GM13977 (cell line): ENCODE measurements around the gene CCDC107.

Experiments
- DNase-seq: peaks from one replicate; pipeline ENCODE4 v3.0.0; 2012; ENCODE audit warnings: low spot score
- in situ Hi-C: fragments of 300-500 bp; cut with MboI; formaldehyde crosslinking; loops from one replicate; pipeline ENCODE4 v1.12.0; 2022; ENCODE audit warnings: low sequenced_read_pairs, low pct_unique_long_range_greater_than_20kb, mixed read lengths, inconsistent platforms; ENCODE audit not compliant: unreplicated experiment
- TF ChIP-seq, protein P1 (sequence below): IDR thresholded peaks from 2 replicates; pipeline ENCODE4 v1.5.1; 2012; ENCODE audit warnings: mild to moderate bottlenecking, control low read depth; ENCODE audit not compliant: insufficient read depth; ENCODE audit errors: extremely low read depth, missing control alignments

Gene CCDC107

DNA sequence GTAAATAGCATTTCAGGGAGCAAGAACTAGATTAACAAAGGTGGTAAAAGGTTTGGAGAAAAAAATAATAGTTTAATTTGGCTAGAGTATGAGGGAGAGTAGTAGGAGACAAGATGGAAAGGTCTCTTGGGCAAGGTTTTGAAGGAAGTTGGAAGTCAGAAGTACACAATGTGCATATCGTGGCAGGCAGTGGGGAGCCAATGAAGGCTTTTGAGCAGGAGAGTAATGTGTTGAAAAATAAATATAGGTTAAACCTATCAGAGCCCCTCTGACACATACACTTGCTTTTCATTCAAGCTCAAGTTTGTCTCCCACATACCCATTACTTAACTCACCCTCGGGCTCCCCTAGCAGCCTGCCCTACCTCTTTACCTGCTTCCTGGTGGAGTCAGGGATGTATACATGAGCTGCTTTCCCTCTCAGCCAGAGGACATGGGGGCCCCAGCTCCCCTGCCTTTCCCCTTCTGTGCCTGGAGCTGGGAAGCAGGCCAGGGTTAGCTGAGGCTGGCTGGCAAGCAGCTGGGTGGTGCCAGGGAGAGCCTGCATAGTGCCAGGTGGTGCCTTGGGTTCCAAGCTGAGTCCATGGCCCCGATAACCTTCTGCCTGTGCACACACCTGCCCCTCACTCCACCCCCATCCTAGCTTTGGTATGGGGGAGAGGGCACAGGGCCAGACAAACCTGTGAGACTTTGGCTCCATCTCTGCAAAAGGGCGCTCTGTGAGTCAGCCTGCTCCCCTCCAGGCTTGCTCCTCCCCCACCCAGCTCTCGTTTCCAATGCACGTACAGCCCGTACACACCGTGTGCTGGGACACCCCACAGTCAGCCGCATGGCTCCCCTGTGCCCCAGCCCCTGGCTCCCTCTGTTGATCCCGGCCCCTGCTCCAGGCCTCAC, 15.3 kb downstream of the CCDC107 start, which contains the start of gene CA9:
Gene CA9 (plus strand): TSS at position 797 of the 893 bp plus-strand sequence. CDS start 32 bp downstream, at position 829.
- in situ Hi-C loops = no loop called here
- no peak for DNase-seq

DNA sequence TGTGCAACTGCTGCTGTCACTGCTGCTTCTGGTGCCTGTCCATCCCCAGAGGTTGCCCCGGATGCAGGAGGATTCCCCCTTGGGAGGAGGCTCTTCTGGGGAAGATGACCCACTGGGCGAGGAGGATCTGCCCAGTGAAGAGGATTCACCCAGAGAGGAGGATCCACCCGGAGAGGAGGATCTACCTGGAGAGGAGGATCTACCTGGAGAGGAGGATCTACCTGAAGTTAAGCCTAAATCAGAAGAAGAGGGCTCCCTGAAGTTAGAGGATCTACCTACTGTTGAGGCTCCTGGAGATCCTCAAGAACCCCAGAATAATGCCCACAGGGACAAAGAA, 15.9 kb downstream of the CCDC107 start:
- no peak for DNase-seq
- TF ChIP-seq, protein P1, sequence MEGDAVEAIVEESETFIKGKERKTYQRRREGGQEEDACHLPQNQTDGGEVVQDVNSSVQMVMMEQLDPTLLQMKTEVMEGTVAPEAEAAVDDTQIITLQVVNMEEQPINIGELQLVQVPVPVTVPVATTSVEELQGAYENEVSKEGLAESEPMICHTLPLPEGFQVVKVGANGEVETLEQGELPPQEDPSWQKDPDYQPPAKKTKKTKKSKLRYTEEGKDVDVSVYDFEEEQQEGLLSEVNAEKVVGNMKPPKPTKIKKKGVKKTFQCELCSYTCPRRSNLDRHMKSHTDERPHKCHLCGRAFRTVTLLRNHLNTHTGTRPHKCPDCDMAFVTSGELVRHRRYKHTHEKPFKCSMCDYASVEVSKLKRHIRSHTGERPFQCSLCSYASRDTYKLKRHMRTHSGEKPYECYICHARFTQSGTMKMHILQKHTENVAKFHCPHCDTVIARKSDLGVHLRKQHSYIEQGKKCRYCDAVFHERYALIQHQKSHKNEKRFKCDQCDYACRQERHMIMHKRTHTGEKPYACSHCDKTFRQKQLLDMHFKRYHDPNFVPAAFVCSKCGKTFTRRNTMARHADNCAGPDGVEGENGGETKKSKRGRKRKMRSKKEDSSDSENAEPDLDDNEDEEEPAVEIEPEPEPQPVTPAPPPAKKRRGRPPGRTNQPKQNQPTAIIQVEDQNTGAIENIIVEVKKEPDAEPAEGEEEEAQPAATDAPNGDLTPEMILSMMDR = no peak
- in situ Hi-C loops = no loop called here

More for the DNA sequence above, 15.3 kb downstream of the CCDC107 start, which contains the start of gene CA9:
- TF ChIP-seq, protein P1 = no peak

DNA sequence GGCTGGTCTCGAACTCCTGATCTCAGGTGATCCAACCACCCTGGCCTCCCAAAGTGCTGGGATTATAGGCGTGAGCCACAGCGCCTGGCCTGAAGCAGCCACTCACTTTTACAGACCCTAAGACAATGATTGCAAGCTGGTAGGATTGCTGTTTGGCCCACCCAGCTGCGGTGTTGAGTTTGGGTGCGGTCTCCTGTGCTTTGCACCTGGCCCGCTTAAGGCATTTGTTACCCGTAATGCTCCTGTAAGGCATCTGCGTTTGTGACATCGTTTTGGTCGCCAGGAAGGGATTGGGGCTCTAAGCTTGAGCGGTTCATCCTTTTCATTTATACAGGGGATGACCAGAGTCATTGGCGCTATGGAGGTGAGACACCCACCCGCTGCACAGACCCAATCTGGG, 17.1 kb downstream of the CCDC107 start:
- in situ Hi-C loops = no loop called here
- no peak for DNase-seq
- TF ChIP-seq, protein P1 = no peak

DNA sequence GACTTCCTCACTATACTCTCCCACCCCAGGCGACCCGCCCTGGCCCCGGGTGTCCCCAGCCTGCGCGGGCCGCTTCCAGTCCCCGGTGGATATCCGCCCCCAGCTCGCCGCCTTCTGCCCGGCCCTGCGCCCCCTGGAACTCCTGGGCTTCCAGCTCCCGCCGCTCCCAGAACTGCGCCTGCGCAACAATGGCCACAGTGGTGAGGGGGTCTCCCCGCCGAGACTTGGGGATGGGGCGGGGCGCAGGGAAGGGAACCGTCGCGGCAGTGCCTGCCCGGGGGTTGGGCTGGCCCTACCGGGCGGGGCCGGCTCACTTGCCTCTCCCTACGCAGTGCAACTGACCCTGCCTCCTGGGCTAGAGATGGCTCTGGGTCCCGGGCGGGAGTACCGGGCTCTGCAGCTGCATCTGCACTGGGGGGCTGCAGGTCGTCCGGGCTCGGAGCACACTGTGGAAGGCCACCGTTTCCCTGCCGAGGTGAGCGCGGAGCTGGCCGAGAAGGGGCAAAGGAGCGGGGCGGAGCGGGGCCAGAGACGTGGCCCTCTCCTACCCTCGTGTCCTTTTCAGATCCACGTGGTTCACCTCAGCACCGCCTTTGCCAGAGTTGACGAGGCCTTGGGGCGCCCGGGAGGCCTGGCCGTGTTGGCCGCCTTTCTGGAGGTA, 17.8 kb downstream of the CCDC107 start:
- in situ Hi-C loops = no loop called here
- TF ChIP-seq, protein P1 = no peak
- DNase-seq = peak; percentile 74

DNA sequence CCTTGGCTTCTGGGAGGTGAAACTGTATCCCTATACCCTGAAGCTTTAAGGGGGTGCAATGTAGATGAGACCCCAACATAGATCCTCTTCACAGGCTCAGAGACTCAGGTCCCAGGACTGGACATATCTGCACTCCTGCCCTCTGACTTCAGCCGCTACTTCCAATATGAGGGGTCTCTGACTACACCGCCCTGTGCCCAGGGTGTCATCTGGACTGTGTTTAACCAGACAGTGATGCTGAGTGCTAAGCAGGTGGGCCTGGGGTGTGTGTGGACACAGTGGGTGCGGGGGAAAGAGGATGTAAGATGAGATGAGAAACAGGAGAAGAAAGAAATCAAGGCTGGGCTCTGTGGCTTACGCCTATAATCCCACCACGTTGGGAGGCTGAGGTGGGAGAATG, 21.0 kb downstream of the CCDC107 start:
- in situ Hi-C loops = no loop called here
- TF ChIP-seq, protein P1 = no peak
- no peak for DNase-seq

DNA sequence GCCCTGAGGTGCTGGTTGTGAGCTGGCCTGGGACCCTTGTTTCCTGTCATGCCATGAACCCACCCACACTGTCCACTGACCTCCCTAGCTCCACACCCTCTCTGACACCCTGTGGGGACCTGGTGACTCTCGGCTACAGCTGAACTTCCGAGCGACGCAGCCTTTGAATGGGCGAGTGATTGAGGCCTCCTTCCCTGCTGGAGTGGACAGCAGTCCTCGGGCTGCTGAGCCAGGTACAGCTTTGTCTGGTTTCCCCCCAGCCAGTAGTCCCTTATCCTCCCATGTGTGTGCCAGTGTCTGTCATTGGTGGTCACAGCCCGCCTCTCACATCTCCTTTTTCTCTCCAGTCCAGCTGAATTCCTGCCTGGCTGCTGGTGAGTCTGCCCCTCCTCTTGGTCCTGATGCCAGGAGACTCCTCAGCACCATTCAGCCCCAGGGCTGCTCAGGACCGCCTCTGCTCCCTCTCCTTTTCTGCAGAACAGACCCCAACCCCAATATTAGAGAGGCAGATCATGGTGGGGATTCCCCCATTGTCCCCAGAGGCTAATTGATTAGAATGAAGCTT, 21.8 kb downstream of the CCDC107 start:
- in situ Hi-C loops = no loop called here
- no peak for DNase-seq
- TF ChIP-seq, protein P1 = no peak
